ENCODE data around the gene HTR1E. TPM values are rescaled to one million over a fixed set of nuclear protein-coding genes. Genes with fewer than 3 reads are reported as not detected.

HTR1E gene
- total RNA-seq, 2 experiments from 2014 or later, result not detected

DNA sequence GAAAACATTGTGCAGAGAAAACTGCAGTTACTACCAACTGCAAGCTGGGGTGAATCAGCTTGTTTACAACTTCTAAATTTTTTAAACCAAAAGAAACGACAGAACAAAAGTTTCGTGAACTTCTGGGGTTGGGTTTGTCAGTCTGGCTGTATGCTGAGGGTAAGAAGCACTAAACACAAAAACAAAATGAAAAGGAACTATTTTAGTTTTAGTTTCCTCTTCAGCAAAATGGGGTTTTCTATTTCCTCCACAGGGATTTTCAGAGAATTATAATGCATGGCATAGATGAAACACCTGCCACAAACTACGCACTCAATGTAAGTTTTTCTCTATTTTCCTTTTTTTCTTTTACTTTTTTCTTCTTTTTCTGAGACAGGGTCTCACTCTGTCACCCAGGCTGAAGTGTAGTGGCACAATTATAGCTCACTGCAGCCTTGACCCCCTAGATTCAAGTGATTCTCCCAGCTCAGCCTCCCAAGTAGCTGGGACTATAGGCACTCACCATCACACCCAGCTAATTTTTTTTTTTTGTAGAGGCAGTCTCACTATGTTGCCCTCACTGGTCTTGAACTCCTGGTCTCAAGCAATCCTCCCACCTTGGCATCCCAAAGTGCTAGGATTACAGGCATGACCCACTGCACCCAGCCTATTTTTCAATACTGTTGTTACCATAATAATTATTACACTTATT, 117.0 kb downstream of the HTR1E start:
- Mint-ChIP-seq H3K27me3 (peaks cover 39% of the 10 kb centered on the region), H3K9me3 (no peaks in the 10 kb centered on the region), H3K27ac (no peak overlapping the region), H3K36me3 (ENCODE audit: low read depth) (no peaks in the 10 kb centered on the region), H3K4me1 (ENCODE audit: low read depth) (no peaks in the 10 kb centered on the region), H3K4me3 (no peak overlapping the region)
- Histone ChIP-seq H3K4me3 (ENCODE audit: low read length) (no peak overlapping the region), H3K27me3 (ENCODE audit: control insufficient read depth in 1 of 2, insufficient read depth in 2 of 2, low read length in 2 of 2) (no peaks in the 10 kb centered on the region), H3K36me3 (ENCODE audit: insufficient read depth, low read length) (no peaks in the 10 kb centered on the region), H3K9me3 (ENCODE audit: control insufficient read depth in 1 of 2, insufficient read depth in 1 of 2, low read length in 2 of 2) (no peaks in the 10 kb centered on the region), H3K4me1 (ENCODE audit: insufficient read depth, low read length) (no peaks in the 10 kb centered on the region), H3K27ac (ENCODE audit: low read depth in 1 of 2, low read length in 2 of 2) (no peak overlapping the region)
- POLR2A ChIA-PET, result no interaction called here
- intact Hi-C loops (cut with DNase I, micrococcal nuclease), result no loop called here
- TF ChIP-seq, protein P1, sequence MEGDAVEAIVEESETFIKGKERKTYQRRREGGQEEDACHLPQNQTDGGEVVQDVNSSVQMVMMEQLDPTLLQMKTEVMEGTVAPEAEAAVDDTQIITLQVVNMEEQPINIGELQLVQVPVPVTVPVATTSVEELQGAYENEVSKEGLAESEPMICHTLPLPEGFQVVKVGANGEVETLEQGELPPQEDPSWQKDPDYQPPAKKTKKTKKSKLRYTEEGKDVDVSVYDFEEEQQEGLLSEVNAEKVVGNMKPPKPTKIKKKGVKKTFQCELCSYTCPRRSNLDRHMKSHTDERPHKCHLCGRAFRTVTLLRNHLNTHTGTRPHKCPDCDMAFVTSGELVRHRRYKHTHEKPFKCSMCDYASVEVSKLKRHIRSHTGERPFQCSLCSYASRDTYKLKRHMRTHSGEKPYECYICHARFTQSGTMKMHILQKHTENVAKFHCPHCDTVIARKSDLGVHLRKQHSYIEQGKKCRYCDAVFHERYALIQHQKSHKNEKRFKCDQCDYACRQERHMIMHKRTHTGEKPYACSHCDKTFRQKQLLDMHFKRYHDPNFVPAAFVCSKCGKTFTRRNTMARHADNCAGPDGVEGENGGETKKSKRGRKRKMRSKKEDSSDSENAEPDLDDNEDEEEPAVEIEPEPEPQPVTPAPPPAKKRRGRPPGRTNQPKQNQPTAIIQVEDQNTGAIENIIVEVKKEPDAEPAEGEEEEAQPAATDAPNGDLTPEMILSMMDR (IDR thresholded peaks at IDR 0.05), result no peak
- ATAC-seq (ENCODE audit: poor library complexity) (no peak), DNase-seq (no peak)
- CTCF ChIA-PET, result interaction anchor here (1.0 kb wide), 1 partner anchor 9 kb away, joined by 3 read pairs; no protein-coding TSS in a partner anchor

DNA sequence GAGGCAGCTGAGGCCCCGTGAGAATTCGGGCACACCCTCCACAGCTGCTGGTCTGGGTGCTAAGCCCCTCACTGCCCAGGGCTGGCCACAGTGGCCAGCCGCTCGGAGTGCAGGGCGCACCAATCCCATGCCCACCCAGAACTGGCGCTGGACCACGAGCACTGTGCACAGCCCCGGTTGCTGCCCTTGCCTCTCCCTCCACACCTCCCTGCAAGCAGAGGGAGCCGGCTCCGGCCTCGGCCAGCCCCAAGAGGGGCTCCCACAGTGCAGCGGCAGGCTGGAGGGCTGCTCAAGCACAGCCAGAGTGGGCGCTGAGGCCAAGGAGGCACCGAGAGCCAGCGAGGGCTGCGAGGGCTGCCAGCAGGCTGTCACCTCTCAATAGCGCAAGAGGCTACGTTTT, 122.6 kb downstream of the HTR1E start:
- intact Hi-C loops (cut with DNase I, micrococcal nuclease), result no loop called here
- no peaks in the 10 kb centered on the region for H3K9me3 Mint-ChIP-seq
- ChIA-PET CTCF (interaction anchor here (1.5 kb wide), 1 partner anchor 19 kb away, joined by 4 read pairs; no protein-coding TSS in a partner anchor), POLR2A (no interaction called here)
- H3K4me3 ChIP-seq (ENCODE audit: low read length), result no peak overlapping the region
- H3K36me3 ChIP-seq (ENCODE audit: insufficient read depth, low read length), result no peaks in the 10 kb centered on the region
- TF ChIP-seq, protein P1 (IDR thresholded peaks at IDR 0.05), result no peak
- no peaks in the 10 kb centered on the region for H3K36me3 Mint-ChIP-seq (ENCODE audit: low read depth)
- H3K27ac Mint-ChIP-seq, result no peak overlapping the region
- H3K9me3 ChIP-seq (ENCODE audit: control insufficient read depth in 1 of 2, insufficient read depth in 1 of 2, low read length in 2 of 2), result no peaks in the 10 kb centered on the region
- H3K4me1 ChIP-seq (ENCODE audit: insufficient read depth, low read length), result no peaks in the 10 kb centered on the region
- H3K27ac ChIP-seq (ENCODE audit: low read depth in 1 of 2, low read length in 2 of 2), result no peak overlapping the region
- H3K27me3 Mint-ChIP-seq, result peaks cover 56% of the 10 kb centered on the region
- ATAC-seq (ENCODE audit: poor library complexity), result no peak
- no peaks in the 10 kb centered on the region for H3K27me3 ChIP-seq (ENCODE audit: control insufficient read depth in 1 of 2, insufficient read depth in 2 of 2, low read length in 2 of 2)
- H3K4me1 Mint-ChIP-seq (ENCODE audit: low read depth), result no peaks in the 10 kb centered on the region
- DNase-seq, result no peak
- H3K4me3 Mint-ChIP-seq, result no peak overlapping the region

DNA sequence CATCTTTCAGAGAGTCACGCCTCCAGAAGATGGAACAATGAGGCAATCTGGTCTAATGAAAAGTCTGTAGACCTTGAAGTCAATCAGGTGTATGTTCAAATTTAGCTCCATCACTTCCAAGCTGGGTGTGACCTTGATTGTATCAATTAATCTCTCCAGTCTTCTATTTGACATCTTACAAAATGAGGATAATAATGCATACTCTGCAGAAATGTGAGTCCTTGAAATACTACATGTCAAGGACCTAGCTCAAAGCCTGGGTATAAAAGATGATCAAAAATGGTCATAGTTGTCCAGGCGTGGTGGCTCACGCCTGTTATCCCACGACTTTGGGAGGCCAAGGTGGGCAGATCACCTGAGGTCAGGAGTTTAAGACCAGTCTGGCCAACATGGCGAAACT, 127.8 kb downstream of the HTR1E start:
- H3K4me1 ChIP-seq (ENCODE audit: insufficient read depth, low read length), result no peaks in the 10 kb centered on the region
- intact Hi-C loops (cut with DNase I, micrococcal nuclease), result no loop called here
- POLR2A ChIA-PET, result no interaction called here
- no peaks in the 10 kb centered on the region for H3K9me3 Mint-ChIP-seq
- ATAC-seq (ENCODE audit: poor library complexity) (no peak), DNase-seq (no peak)
- H3K27me3 Mint-ChIP-seq, result peaks cover 25% of the 10 kb centered on the region
- no peaks in the 10 kb centered on the region for H3K4me1 Mint-ChIP-seq (ENCODE audit: low read depth)
- no peak overlapping the region for H3K4me3 ChIP-seq (ENCODE audit: low read length)
- H3K36me3 ChIP-seq (ENCODE audit: insufficient read depth, low read length), result no peaks in the 10 kb centered on the region
- H3K4me3 Mint-ChIP-seq, result no peak overlapping the region
- H3K36me3 Mint-ChIP-seq (ENCODE audit: low read depth), result no peaks in the 10 kb centered on the region
- H3K27ac ChIP-seq (ENCODE audit: low read depth in 1 of 2, low read length in 2 of 2), result no peak overlapping the region
- H3K27ac Mint-ChIP-seq, result no peak overlapping the region
- peaks cover 0 to 2% of the 10 kb centered on the region in 2 experiments for H3K27me3 ChIP-seq (ENCODE audit: control insufficient read depth in 1 of 2, insufficient read depth in 2 of 2, low read length in 2 of 2)
- CTCF ChIA-PET, result interaction anchor here (3.5 kb wide), 1 partner anchor 14 kb away, joined by 18 read pairs; no protein-coding TSS in a partner anchor
- H3K9me3 ChIP-seq (ENCODE audit: control insufficient read depth in 1 of 2, insufficient read depth in 1 of 2, low read length in 2 of 2), result no peaks in the 10 kb centered on the region
- TF ChIP-seq, protein P1 (IDR thresholded peaks at IDR 0.05), result no peak

Other genes with a start within 250 kb of the HTR1E start
- gene CGA, start 157.6 kb downstream of the HTR1E start, total RNA-seq, result not detected
- 10 to 100 TPM; 81.5 to 82.5 TPM for gene ZNF292, start 218.0 kb downstream of the HTR1E start, total RNA-seq

Data from CD4-positive, alpha-beta T cell (primary cell).